H1 (cell line): Measurements from ENCODE around the gene TP53BP2. TPM values are rescaled to one million over a fixed set of nuclear protein-coding genes. Genes with fewer than 3 reads are reported as not detected.

Experiments
- CTCF ChIA-PET: fragments of 300-600 bp; sonication (Branson Sonifier 250); formaldehyde crosslinking; loops from one replicate; lab custom pipeline; 2021; ENCODE audit not compliant: partially characterized antibody; lab: Charles Lee
- POLR2A ChIA-PET: fragments of 300-600 bp; sonication (Branson Sonifier 250); formaldehyde crosslinking; loops from one replicate; lab custom pipeline; 2021; ENCODE audit warnings: inconsistent platforms; ENCODE audit not compliant: partially characterized antibody; lab: Charles Lee
- DNase-seq, 2 experiments: peaks; one replicate each; pipeline versions ENCODE4 v3.0.0 to v3.0.0-alpha.2; 2010 to 2022; ENCODE audit warnings: low spot score in 2 of 2, low read depth in 1 of 2, mixed read lengths in 1 of 2
- FAIRE-seq: peaks from 2 replicates; lab custom pipeline; 2011; peaks lifted over from hg19 to GRCh38; lab: Jason Lieb, UNC
- H2AFZ ChIP-seq: 2 replicates; pipeline ENCODE4 v1.8.1; 2012; ENCODE audit warnings: low read length, inconsistent platforms
- H2AK5ac ChIP-seq: 2 replicates; pipeline ENCODE4 v1.6.1; 2013; ENCODE audit warnings: low read depth, low read length
- H2BK120ac ChIP-seq: replicated peaks from 2 replicates; pipeline ENCODE3; 2013; ENCODE audit warnings: low read depth, low read length, inconsistent platforms
- H2BK12ac ChIP-seq: 2 replicates; pipeline ENCODE4 v1.6.1; 2013; ENCODE audit warnings: low read depth, low read length
- H2BK15ac ChIP-seq: 2 replicates; pipeline ENCODE4 v1.6.1; 2013; ENCODE audit warnings: low read length
- H2BK20ac ChIP-seq: 2 replicates; pipeline ENCODE4 v1.6.1; 2013; ENCODE audit warnings: low read length
- H2BK5ac ChIP-seq: 2 replicates; pipeline ENCODE4 v1.6.1; 2013; ENCODE audit warnings: low read depth, low read length
- H3K14ac ChIP-seq: 2 replicates; pipeline ENCODE4 v1.6.1; 2013; ENCODE audit warnings: inconsistent platforms; ENCODE audit not compliant: insufficient read length
- H3K18ac ChIP-seq: 2 replicates; pipeline ENCODE4 v1.6.1; 2013; ENCODE audit warnings: low read length; ENCODE audit errors: extremely low read depth
- H3K23ac ChIP-seq: 2 replicates; pipeline ENCODE4 v1.6.1; 2013; ENCODE audit warnings: inconsistent platforms; ENCODE audit not compliant: insufficient read length
- H3K23me2 ChIP-seq: 2 replicates; pipeline ENCODE4 v1.6.1; 2013; ENCODE audit warnings: low read depth, low read length
- H3K27ac ChIP-seq: 2 replicates; pipeline ENCODE4 v1.6.1; 2011; ENCODE audit warnings: low read depth, low read length, inconsistent platforms
- H3K27me3 ChIP-seq, 4 experiments: replicated peaks in 1 of 4; 1 replicate in 1 of 4; 2 replicates in 3 of 4; pipeline versions ENCODE4 v1.6.1 to v1.8.1; 2011 to 2013; ENCODE audit warnings: low read length in 3 of 4, mild to moderate bottlenecking in 3 of 4, inconsistent platforms in 2 of 4, mixed read lengths in 2 of 4, moderate library complexity in 1 of 4; ENCODE audit not compliant: control insufficient read depth in 3 of 4, insufficient read depth in 3 of 4; ENCODE audit errors: extremely low read depth in 1 of 4
- H3K36me3 ChIP-seq, 4 experiments: 2 replicates each; pipeline versions ENCODE4 v1.6.1 to v1.8.1; 2011 to 2013; ENCODE audit warnings: mild to moderate bottlenecking in 4 of 4, low read length in 3 of 4, moderate library complexity in 2 of 4, control low read depth in 1 of 4, inconsistent platforms in 1 of 4; ENCODE audit not compliant: insufficient read depth in 4 of 4, control insufficient read depth in 2 of 4
- H3K4ac ChIP-seq: replicated peaks from 2 replicates; pipeline ENCODE3; 2013; ENCODE audit warnings: low read length, low read depth, mixed read lengths, inconsistent platforms; ENCODE audit not compliant: insufficient read length
- H3K4me1 ChIP-seq, 4 experiments: replicated peaks in 1 of 4; 1 replicate in 1 of 4; 2 replicates in 3 of 4; pipeline versions ENCODE4 v1.6.1 to v1.8.1; 2011 to 2013; ENCODE audit warnings: low read length in 3 of 4, inconsistent platforms in 2 of 4, mixed read lengths in 1 of 4; ENCODE audit not compliant: insufficient read depth in 4 of 4, control insufficient read depth in 3 of 4
- H3K4me2 ChIP-seq, 2 experiments: 2 replicates each; pipeline versions ENCODE4 v1.6.1 to v1.8.1; 2011 to 2013; ENCODE audit warnings: low read depth in 2 of 2, low read length in 2 of 2, control low read depth in 1 of 2, inconsistent platforms in 1 of 2, mild to moderate bottlenecking in 1 of 2; ENCODE audit not compliant: insufficient read depth in 1 of 2
- H3K4me3 ChIP-seq, 4 experiments: fragments of 200-600, 300-600 bp in 1 of 4; sonication (generic), shearing (Covaris generic), sonication (Bioruptor Twin) in 1 of 4; 2 replicates each; pipeline versions ENCODE4 v1.5.1 to v1.8.1; 2011 to 2016; ENCODE audit warnings: low read length in 4 of 4, low read depth in 3 of 4, control low read depth in 2 of 4, inconsistent platforms in 2 of 4, mild to moderate bottlenecking in 2 of 4, mixed read lengths in 1 of 4, moderate library complexity in 1 of 4; ENCODE audit not compliant: insufficient read depth in 2 of 4; ENCODE audit errors: extremely low read depth in 1 of 4
- H3K56ac ChIP-seq: replicated peaks from 2 replicates; pipeline ENCODE3; 2013; ENCODE audit warnings: low read depth, mild to moderate bottlenecking, mixed read lengths, low read length, inconsistent platforms; ENCODE audit not compliant: insufficient read length
- H3K79me1 ChIP-seq: 2 replicates; pipeline ENCODE4 v1.6.1; 2013; ENCODE audit warnings: low read depth, low read length, control low read depth
- H3K79me2 ChIP-seq, 2 experiments: 2 replicates each; pipeline versions ENCODE4 v1.6.1 to v1.8.1; 2012 to 2013; ENCODE audit warnings: low read length in 2 of 2, mild to moderate bottlenecking in 2 of 2, inconsistent platforms in 1 of 2; ENCODE audit not compliant: insufficient read depth in 2 of 2, control insufficient read depth in 1 of 2
- H3K9ac ChIP-seq, 4 experiments: replicated peaks in 1 of 4; 1 replicate in 1 of 4; 2 replicates in 3 of 4; pipeline versions ENCODE4 v1.6.1 to v1.8.1; 2011 to 2013; ENCODE audit warnings: low read depth in 3 of 4, low read length in 3 of 4, control low read depth in 2 of 4, mild to moderate bottlenecking in 2 of 4, moderate library complexity in 2 of 4, inconsistent platforms in 1 of 4; ENCODE audit errors: extremely low read depth in 1 of 4
- H3K9me3 ChIP-seq, 2 experiments: 2 replicates each; pipeline versions ENCODE4 v1.6.1 to v1.8.1; 2012 to 2013; ENCODE audit warnings: mild to moderate bottlenecking in 2 of 2, moderate library complexity in 2 of 2, control low read depth in 1 of 2, inconsistent platforms in 1 of 2, low read depth in 1 of 2, low read length in 1 of 2, mixed read lengths in 1 of 2; ENCODE audit not compliant: insufficient read depth in 2 of 2
- H4K20me1 ChIP-seq, 2 experiments: replicated peaks in 1 of 2; 2 replicates each; pipeline versions ENCODE3 to v1.8.1; 2011 to 2013; ENCODE audit warnings: inconsistent platforms in 2 of 2, low read length in 2 of 2, mild to moderate bottlenecking in 1 of 2; ENCODE audit not compliant: insufficient read depth in 2 of 2, control insufficient read depth in 1 of 2
- H4K5ac ChIP-seq: 2 replicates; pipeline ENCODE4 v1.6.1; 2013; ENCODE audit warnings: low read length, low read depth, mixed read lengths, inconsistent platforms; ENCODE audit not compliant: insufficient read length
- H4K8ac ChIP-seq: 2 replicates; pipeline ENCODE4 v1.8.0; 2013; ENCODE audit warnings: mild to moderate bottlenecking, moderate library complexity, low read length, inconsistent platforms; ENCODE audit not compliant: insufficient read depth; ENCODE audit errors: extremely low read depth
- H4K91ac ChIP-seq: replicated peaks from 2 replicates; pipeline ENCODE3; 2013; ENCODE audit warnings: low read length, mixed read lengths, inconsistent platforms; ENCODE audit not compliant: insufficient read length
- ASH2L ChIP-seq: fragments of 200-600, 300-600 bp; sonication (generic); IDR thresholded peaks from one replicate; pipeline ENCODE4 v1.7.1; 2017; ENCODE audit warnings: low read length
- ATF3 ChIP-seq: IDR thresholded peaks from 2 replicates; pipeline ENCODE4 v1.6.1; 2011; ENCODE audit warnings: low read depth, mild to moderate bottlenecking, low read length; ENCODE audit not compliant: insufficient read depth
- CHD2 ChIP-seq: IDR thresholded peaks from 2 replicates; pipeline ENCODE4 v1.6.1; 2012; ENCODE audit warnings: low read length, improper control_type of control experiment
- FOSL1 ChIP-seq: IDR thresholded peaks from 2 replicates; pipeline ENCODE4 v1.6.1; 2011; ENCODE audit warnings: mild to moderate bottlenecking, low read depth, low read length, moderate library complexity; ENCODE audit not compliant: insufficient read depth
- GTF2F1 ChIP-seq: IDR thresholded peaks from 2 replicates; pipeline ENCODE4 v1.6.1; 2012; ENCODE audit warnings: low read depth, low read length, improper control_type of control experiment, borderline replicate concordance
- RBBP5 ChIP-seq: IDR thresholded peaks from 2 replicates; pipeline ENCODE4 v1.7.1; 2012; ENCODE audit warnings: low read depth, mild to moderate bottlenecking, inconsistent platforms, low read length, moderate library complexity, borderline replicate concordance
- RXRA ChIP-seq: IDR thresholded peaks from 2 replicates; pipeline ENCODE4 v1.6.1; 2011; ENCODE audit warnings: low read depth, mild to moderate bottlenecking, low read length, moderate library complexity; ENCODE audit not compliant: insufficient read depth
- SP4 ChIP-seq: IDR thresholded peaks from 2 replicates; pipeline ENCODE4 v1.6.1; 2012; ENCODE audit warnings: low read length, inconsistent platforms
- TAF1 ChIP-seq: IDR thresholded peaks from 2 replicates; pipeline ENCODE4 v1.6.1; 2011; ENCODE audit warnings: mild to moderate bottlenecking, low read depth, low read length
- TEAD4 ChIP-seq: IDR thresholded peaks from 2 replicates; pipeline ENCODE4 v1.6.1; 2012; ENCODE audit warnings: low read depth, low read length, inconsistent platforms, mixed read lengths
- ZNF274 ChIP-seq: IDR thresholded peaks from 2 replicates; pipeline ENCODE4 v1.7.0; 2012; ENCODE audit warnings: low read length, borderline replicate concordance; ENCODE audit errors: extremely low read depth
- WGBS, 2 experiments: shearing (Covaris generic) in 1 of 2; methylation state at CpG; one replicate each; pipeline versions ENCODE4 v1.1.6 to v1.1.7; 2013 to 2015; ENCODE audit warnings: low lambda C conversion rate in 2 of 2, mixed read lengths in 2 of 2, inconsistent platforms in 1 of 2, low coverage in 1 of 2, missing lambda C conversion rate in 1 of 2; ENCODE audit not compliant: insufficient replicate concordance in 2 of 2, insufficient coverage in 1 of 2, insufficient read length in 1 of 2; ENCODE audit errors: extremely low coverage in 1 of 2, missing lambda C conversion rate in 1 of 2; 5-methylcytosine and 5-hydroxymethylcytosine counted together
- polyA plus RNA-seq, 7 experiments: library from polyadenylated mRNA; depleted of rRNA in 3 of 7; stranded (reverse) in 5 of 7; unstranded in 2 of 7; fragments of >200 nt in 5 of 7; fragments of 200-250 nt in 2 of 7; gene quantifications; 1 replicate in 5 of 7; 2 replicates in 1 of 7; 4 replicates in 1 of 7; pipeline versions ENCODE4 v1.2.1 to v1.2.3, GENCODE V29; 2011 to 2013; ENCODE audit warnings: missing spikeins in 2 of 7, mixed read lengths in 2 of 7
- total RNA-seq: library from RNA; stranded (reverse); fragmentation: NEBNext Ultra II Directional; extraction: Animal tissue kit (Norgen Biotek cat#: 25700); gene quantifications from 2 replicates; pipeline ENCODE4 v1.2.1, GENCODE V29; 2021
- TF ChIP-seq, protein P1 (sequence below), 3 experiments: IDR thresholded peaks; 1 replicate in 2 of 3; 2 replicates in 1 of 3; pipeline versions ENCODE4 v1.5.1 to v1.6.1; 2011; ENCODE audit warnings: low read length in 3 of 3, mild to moderate bottlenecking in 3 of 3, inconsistent platforms in 2 of 3, low read depth in 1 of 3, moderate library complexity in 1 of 3; ENCODE audit not compliant: insufficient read depth in 1 of 3; ENCODE audit errors: control extremely low read depth in 1 of 3

The TP53BP2 gene
- total and polyA plus RNA-seq, 2 of the 8 experiments (the other 6 are each of a cell fraction or from before 2014, with no cell fraction given), result 18.0 to 38.7 TPM

GRCh38 chr1:223852337-223852736 lies 6.6 kb upstream of the TP53BP2 start:
- no peak overlapping the region for H2BK20ac ChIP-seq
- 0 out of 2 replicates have a peak overlapping the region, but pooled peaks have one; percentile 8 for H2AFZ ChIP-seq
- DNase-seq (no peak), FAIRE-seq (no peak)
- WGBS, 2 experiments, result 83% methylated on average over 1 of the region's 1 CpG; no CpG with 5 or more reads in 1 of the 2 experiments
- H3K27me3 ChIP-seq, result no peaks in the 10 kb centered on the region
- H3K36me3 ChIP-seq, result no peaks in the 10 kb centered on the region
- H3K18ac ChIP-seq, result no peak overlapping the region
- no peak overlapping the region for H3K4ac ChIP-seq
- no peak overlapping the region for H3K4me2 ChIP-seq
- H3K79me1 ChIP-seq, result no peaks in the 10 kb centered on the region; the same call in 1 of the 2 replicates
- H4K91ac ChIP-seq, result no peak overlapping the region
- H4K20me1 ChIP-seq, result no peaks in the 10 kb centered on the region
- no peak overlapping the region for H3K4me3 ChIP-seq
- no peak overlapping the region for H3K14ac ChIP-seq
- no peak overlapping the region for H2BK15ac ChIP-seq
- H3K79me2 ChIP-seq, result no peaks in the 10 kb centered on the region
- H3K4me1 ChIP-seq, result no peaks in the 10 kb centered on the region
- no peaks in the 10 kb centered on the region for H3K23me2 ChIP-seq
- no peak overlapping the region for H2BK5ac ChIP-seq
- no peaks in the 10 kb centered on the region for H3K9me3 ChIP-seq
- no peak overlapping the region for H2BK12ac ChIP-seq
- no peak overlapping the region for H4K5ac ChIP-seq
- H3K23ac ChIP-seq, result no peak overlapping the region
- CTCF ChIA-PET, result interaction anchor here (1.1 kb wide), 1 partner anchor 10 kb away, joined by 3 read pairs; no protein-coding TSS in a partner anchor
- H2BK120ac ChIP-seq, result no peak overlapping the region
- no peak overlapping the region for H2AK5ac ChIP-seq
- no peak overlapping the region for H3K56ac ChIP-seq
- no peak overlapping the region for H3K9ac ChIP-seq
- POLR2A ChIA-PET, result interaction anchor here (0.9 kb wide), 1 partner anchor 46 kb away, joined by 3 read pairs; no protein-coding TSS in a partner anchor
- H4K8ac ChIP-seq, result no peak overlapping the region
- no peak overlapping the region for H3K27ac ChIP-seq
- TF ChIP-seq ZNF274, result no peak
- TF ChIP-seq FOSL1, result no peak
- TF ChIP-seq TEAD4, result no peak
- no peak for TF ChIP-seq ATF3
- no peak for TF ChIP-seq TAF1
- TF ChIP-seq, protein P1, sequence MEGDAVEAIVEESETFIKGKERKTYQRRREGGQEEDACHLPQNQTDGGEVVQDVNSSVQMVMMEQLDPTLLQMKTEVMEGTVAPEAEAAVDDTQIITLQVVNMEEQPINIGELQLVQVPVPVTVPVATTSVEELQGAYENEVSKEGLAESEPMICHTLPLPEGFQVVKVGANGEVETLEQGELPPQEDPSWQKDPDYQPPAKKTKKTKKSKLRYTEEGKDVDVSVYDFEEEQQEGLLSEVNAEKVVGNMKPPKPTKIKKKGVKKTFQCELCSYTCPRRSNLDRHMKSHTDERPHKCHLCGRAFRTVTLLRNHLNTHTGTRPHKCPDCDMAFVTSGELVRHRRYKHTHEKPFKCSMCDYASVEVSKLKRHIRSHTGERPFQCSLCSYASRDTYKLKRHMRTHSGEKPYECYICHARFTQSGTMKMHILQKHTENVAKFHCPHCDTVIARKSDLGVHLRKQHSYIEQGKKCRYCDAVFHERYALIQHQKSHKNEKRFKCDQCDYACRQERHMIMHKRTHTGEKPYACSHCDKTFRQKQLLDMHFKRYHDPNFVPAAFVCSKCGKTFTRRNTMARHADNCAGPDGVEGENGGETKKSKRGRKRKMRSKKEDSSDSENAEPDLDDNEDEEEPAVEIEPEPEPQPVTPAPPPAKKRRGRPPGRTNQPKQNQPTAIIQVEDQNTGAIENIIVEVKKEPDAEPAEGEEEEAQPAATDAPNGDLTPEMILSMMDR (IDR thresholded peaks at IDR 0.05; ENCODE audit: control extremely low read depth in 1 of 3, insufficient read depth in 1 of 3, low read depth in 1 of 3, low read length in 3 of 3), result no peak
- no peak for TF ChIP-seq SP4
- TF ChIP-seq RXRA, result no peak
- no peak for TF ChIP-seq ASH2L
- no peak for TF ChIP-seq GTF2F1
- no peak for TF ChIP-seq CHD2
- no peak for TF ChIP-seq RBBP5
